ENCODE results near the gene ELMO1. TPM values are rescaled to one million over a fixed set of nuclear protein-coding genes. Genes with fewer than 3 reads are reported as not detected.

Gene ELMO1
- total RNA-seq, 1 donor from 2014 or later = 0.13 TPM

GRCh38 chr7:36811807-36812206 is 636.9 kb downstream of the ELMO1 start:
- DNase-seq (ENCODE audit: low read depth) = no peak

GRCh38 chr7:36810489-36810888 is 638.2 kb downstream of the ELMO1 start:
- DNase-seq (ENCODE audit: low read depth) = no peak

GRCh38 chr7:36810032-36810431 is 638.6 kb downstream of the ELMO1 start:
- DNase-seq (ENCODE audit: low read depth) = no peak

- no peak for DNase-seq (ENCODE audit: low read depth)
These were observed 639.2 kb downstream of the ELMO1 start for GRCh38 chr7:36809510-36809909.

- DNase-seq (ENCODE audit: low read depth) = no peak
These were observed 639.6 kb downstream of the ELMO1 start for GRCh38 chr7:36809086-36809485.

GRCh38 chr7:36806891-36807290 is 641.8 kb downstream of the ELMO1 start:
- DNase-seq (ENCODE audit: low read depth) = no peak

MicroRNA genes within 50 kb of the gene (microRNA counts, 767-probe panel; counts per million panel counts)
- not detected for microRNA hsa-miR-1200

Small RNA genes lying within 50 kb of the gene (microRNA-seq; reads per million reads assigned to microRNA genes)
- not detected for gene MIR1200

Other genes starting within 250 kb of the ELMO1 start
- not detected in 2 replicates for gene GPR141, start 234.9 kb upstream of the ELMO1 start, total RNA-seq

Data from myocyte (in vitro differentiated cells).